WTC11 (cell line): ENCODE measurements around the gene ZNF236. TPM values are rescaled to one million over a fixed set of nuclear protein-coding genes. Genes with fewer than 3 reads are reported as not detected.

ENCODE experiments used
- ATAC-seq: fragments of 200-7000 bp; cut with Tn5 transposase; 2 replicates; pipeline ENCODE4 v1.10.0; 2021; ENCODE audit warnings: mild to moderate bottlenecking, moderate library complexity
- CTCF ChIA-PET: fragments of 300-600 bp; sonication (Branson Sonifier 250); formaldehyde crosslinking; loops from one replicate; lab custom pipeline; 2021; ENCODE audit warnings: antibody characterized with exemption; lab: Charles Lee
- POLR2A ChIA-PET: fragments of 350-600 bp; sonication (Branson Sonifier 250); formaldehyde crosslinking; loops from one replicate; lab custom pipeline; 2021; ENCODE audit warnings: antibody characterized with exemption; lab: Charles Lee
- DNase-seq: peaks from one replicate; pipeline ENCODE4 v3.0.0; 2021; ENCODE audit warnings: low spot score
- H3K27ac Mint-ChIP-seq: 2 replicates; pipeline ENCODE4 v1.8.0; 2021; ENCODE audit warnings: mixed read lengths
- H3K27me3 Mint-ChIP-seq: 2 replicates; pipeline ENCODE4 v1.8.0; 2021; ENCODE audit warnings: low read depth, mild to moderate bottlenecking, moderate library complexity, mixed read lengths
- H3K36me3 Mint-ChIP-seq: 2 replicates; pipeline ENCODE4 v1.8.0; 2021; ENCODE audit warnings: mixed read lengths
- H3K4me1 Mint-ChIP-seq: 2 replicates; pipeline ENCODE4 v1.8.0; 2022; ENCODE audit warnings: mixed read lengths
- H3K4me3 Mint-ChIP-seq: 2 replicates; pipeline ENCODE4 v1.8.0; 2021; ENCODE audit warnings: mild to moderate bottlenecking, moderate library complexity, mixed read lengths
- H3K9me3 Mint-ChIP-seq: 2 replicates; pipeline ENCODE4 v1.8.0; 2021; ENCODE audit warnings: mixed read lengths
- AR ChIP-seq: fragments of 250-450 bp; sonication (Bioruptor Pico); IDR thresholded peaks from 2 replicates; pipeline ENCODE4 v1.9.0; 2021; ENCODE audit warnings: mild to moderate bottlenecking
- ARID4B ChIP-seq: sonication (generic); formaldehyde crosslinking; IDR thresholded peaks from 2 replicates; pipeline ENCODE4 v1.8.0; 2023; ENCODE audit warnings: missing genetic modification reagents, mild to moderate bottlenecking, borderline replicate concordance
- CREB1 ChIP-seq: sonication (generic); formaldehyde crosslinking; IDR thresholded peaks from 2 replicates; pipeline ENCODE4 v1.8.0; 2023; ENCODE audit warnings: mild to moderate bottlenecking, missing genetic modification reagents
- ETV6 ChIP-seq: sonication (generic); formaldehyde crosslinking; IDR thresholded peaks from 2 replicates; pipeline ENCODE4 v1.8.1; 2022; ENCODE audit warnings: mild to moderate bottlenecking, missing genetic modification reagents
- FOXP1 ChIP-seq: sonication (generic); formaldehyde crosslinking; IDR thresholded peaks from 2 replicates; pipeline ENCODE4 v1.8.0; 2022; ENCODE audit warnings: missing genetic modification reagents, mild to moderate bottlenecking, moderate library complexity, borderline replicate concordance
- FOXP4 ChIP-seq: sonication (generic); formaldehyde crosslinking; IDR thresholded peaks from 2 replicates; pipeline ENCODE4 v1.8.0; 2022; ENCODE audit warnings: mild to moderate bottlenecking, missing genetic modification reagents
- GABPB1 ChIP-seq: sonication (generic); formaldehyde crosslinking; IDR thresholded peaks from 2 replicates; pipeline ENCODE4 v1.8.1; 2023; ENCODE audit warnings: mild to moderate bottlenecking, missing genetic modification reagents
- GRHL2 ChIP-seq: fragments of 250-450 bp; sonication (Bioruptor Pico); IDR thresholded peaks from 2 replicates; pipeline ENCODE4 v1.8.0; 2022; ENCODE audit warnings: mild to moderate bottlenecking, moderate library complexity; ENCODE audit not compliant: insufficient replicate concordance, severe bottlenecking
- GTF2I ChIP-seq: fragments of 250-450 bp; sonication (Bioruptor Pico); conservative IDR thresholded peaks from 2 replicates; pipeline ENCODE4 v1.4.0; 2021; ENCODE audit warnings: mild to moderate bottlenecking
- KAT7 ChIP-seq: sonication (generic); formaldehyde crosslinking; IDR thresholded peaks from 2 replicates; pipeline ENCODE4 v1.8.1; 2023; ENCODE audit warnings: missing genetic modification reagents, mild to moderate bottlenecking, borderline replicate concordance
- MLX ChIP-seq: sonication (generic); formaldehyde crosslinking; IDR thresholded peaks from 2 replicates; pipeline ENCODE4 v1.8.1; 2023; ENCODE audit warnings: mild to moderate bottlenecking, missing genetic modification reagents, moderate library complexity
- NR2C2 ChIP-seq: sonication (generic); formaldehyde crosslinking; IDR thresholded peaks from 2 replicates; pipeline ENCODE4 v1.8.0; 2022; ENCODE audit warnings: mild to moderate bottlenecking, missing genetic modification reagents
- STAT6 ChIP-seq: sonication (generic); formaldehyde crosslinking; conservative IDR thresholded peaks from 2 replicates; pipeline ENCODE4 v1.8.1; 2023; ENCODE audit warnings: mild to moderate bottlenecking, low read depth, missing genetic modification reagents, moderate library complexity
- ZNF263 ChIP-seq: sonication (generic); formaldehyde crosslinking; IDR thresholded peaks from 2 replicates; pipeline ENCODE4 v1.8.1; 2022; ENCODE audit warnings: low read depth, mild to moderate bottlenecking, moderate library complexity, missing genetic modification reagents
- ZNF423 ChIP-seq: fragments of 250-450 bp; sonication (Bioruptor Pico); IDR thresholded peaks from 2 replicates; pipeline ENCODE4 v2.1.2; 2022; ENCODE audit warnings: mild to moderate bottlenecking, moderate library complexity
- ZNF512 ChIP-seq: sonication (generic); formaldehyde crosslinking; IDR thresholded peaks from 2 replicates; pipeline ENCODE4 v1.8.1; 2022; ENCODE audit warnings: missing genetic modification reagents, borderline replicate concordance
- total RNA-seq: library from RNA; stranded (reverse); gene quantifications from 3 replicates; pipeline ENCODE4 v1.2.3, GENCODE V29; 2021

ZNF236 gene
- total RNA-seq, 1 experiment from 2014 or later = 19.9 TPM

GRCh38 chr18:76991021-76991688, 168.8 kb downstream of the ZNF236 start (continued):
- no peak for TF ChIP-seq STAT6 (CRISPR knock-in tag)
- no peak for TF ChIP-seq GTF2I (CRISPR knock-in tag)
- TF ChIP-seq ZNF512 (CRISPR knock-in tag) = no peak
- no peak for TF ChIP-seq MLX (CRISPR knock-in tag)
- TF ChIP-seq, all 79 proteins: peak for 0

GRCh38 chr18:76992226-76993084, 170.1 kb downstream of the ZNF236 start:
- Mint-ChIP-seq H3K27me3 (no peaks in the 10 kb centered on the region; the same call in 1 of the 2 replicates), H3K27ac (no peak overlapping the region), H3K9me3 (no peaks in the 10 kb centered on the region), H3K4me3 (no peak overlapping the region), H3K4me1 (peaks cover 30% of the 10 kb centered on the region), H3K36me3 (no peaks in the 10 kb centered on the region)
- TF ChIP-seq ARID4B = no peak
- TF ChIP-seq ZNF423 (CRISPR knock-in tag) = no peak
- no peak for TF ChIP-seq ETV6 (CRISPR knock-in tag)
- TF ChIP-seq NR2C2 (CRISPR knock-in tag) = no peak
- TF ChIP-seq GRHL2 (CRISPR knock-in tag) = no peak
- TF ChIP-seq FOXP4 (CRISPR knock-in tag) = no peak
- TF ChIP-seq KAT7 (CRISPR knock-in tag) = no peak
- no peak for TF ChIP-seq FOXP1
- no peak for TF ChIP-seq CREB1 (CRISPR knock-in tag)
- no peak for TF ChIP-seq ZNF263 (CRISPR knock-in tag)
- TF ChIP-seq AR (CRISPR knock-in tag) = no peak
- TF ChIP-seq GABPB1 (CRISPR knock-in tag) = no peak
- no peak; the same call in 1 of the 2 replicates for ATAC-seq
- no peak for DNase-seq
- ChIA-PET POLR2A (no interaction called here), CTCF (interaction anchor here (0.8 to 3.5 kb wide), 7 partner anchors 8 to 349 kb away, joined by 3 to 18 read pairs (median 4); no protein-coding TSS in a partner anchor)
